Measurements from ENCODE around the gene RAP1A. TPM values are rescaled to one million over a fixed set of nuclear protein-coding genes. Genes with fewer than 3 reads are reported as not detected.

RAP1A gene
- total and polyA plus RNA-seq, 2 donors (not counting 3 experiments of a cell fraction or from before 2014, with no cell fraction given), result 17.8 to 56.4 TPM

DNA sequence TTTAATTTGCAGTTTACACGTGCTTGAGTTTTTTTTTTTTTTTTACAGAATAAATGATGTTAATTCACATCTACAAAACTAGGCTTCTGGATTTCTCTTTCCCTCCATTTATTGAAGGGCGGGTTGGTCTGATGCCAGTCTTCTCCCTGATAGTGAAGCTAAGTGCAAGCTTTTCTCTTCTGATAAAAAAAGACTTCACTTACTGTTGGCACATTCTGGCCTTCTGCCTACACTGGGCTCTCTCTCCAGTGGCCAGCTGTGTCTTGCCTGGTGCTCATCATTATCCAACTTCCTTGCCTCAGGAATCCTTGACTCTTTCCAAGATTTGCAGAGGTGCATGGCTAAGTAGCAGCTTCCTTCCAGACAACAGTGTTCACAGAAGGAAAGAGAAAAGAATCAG is 7.6 kb upstream of the RAP1A start:
- CTCF ChIA-PET, result interaction anchor here (1.1 to 1.6 kb wide), 2 partner anchors 8 to 104 kb away, joined by 5 read pairs; partner anchors contain the start of gene RAP1A

More for the DNA sequence above, 7.6 kb upstream of the RAP1A start:
- FAIRE-seq (no peak), DNase-seq (ENCODE audit: low read depth, low spot score) (no peak)
- Histone ChIP-seq H3K27ac (ENCODE audit: insufficient read depth, low read depth, low read length) (no peak overlapping the region), H3K4me2 (ENCODE audit: insufficient read depth, low read length) (no peak overlapping the region), H3K4me3 (replicated peaks in 1 of 3; ENCODE audit: insufficient read depth in 1 of 3, low read depth in 1 of 3, low read length in 3 of 3) (no peak overlapping the region), H3K79me2 (ENCODE audit: control insufficient read depth, insufficient read depth, low read length) (no peaks in the 10 kb centered on the region), H3K9me3 (replicated peaks; ENCODE audit: control insufficient read depth, insufficient read depth, low read length) (no peaks in the 10 kb centered on the region), H3K4me1 (ENCODE audit: control insufficient read depth, extremely low read depth, insufficient read depth, low read length) (no peaks in the 10 kb centered on the region), H3K27me3 (ENCODE audit: control insufficient read depth in 2 of 2, insufficient read depth in 2 of 2, low read length in 2 of 2) (peaks cover 4 to 8% of the 10 kb centered on the region in 2 experiments), H2AFZ (ENCODE audit: low read depth, low read length) (no peak overlapping the region), H3K9ac (replicated peaks; ENCODE audit: extremely low read depth, insufficient read depth, low read length) (no peak overlapping the region), H3K9me1 (replicated peaks; ENCODE audit: control insufficient read depth, extremely low read depth, insufficient read depth, low read length) (no peaks in the 10 kb centered on the region), H4K20me1 (replicated peaks; ENCODE audit: control insufficient read depth, extremely low read depth, insufficient read depth, low read length) (no peaks in the 10 kb centered on the region), H3K36me3 (ENCODE audit: control insufficient read depth in 2 of 2, extremely low read depth in 1 of 2, insufficient read depth in 2 of 2, low read length in 2 of 2) (no peaks in the 10 kb centered on the region)
- POLR2A ChIA-PET, result no interaction called here
- TF ChIP-seq POLR2AphosphoS5 (IDR thresholded peaks at IDR 0.05; ENCODE audit: insufficient read depth, low read depth, low read length) (no peak), POLR2A (IDR thresholded peaks at IDR 0.05; ENCODE audit: low read depth, low read length) (no peak), GATA2 (IDR thresholded peaks at IDR 0.05; ENCODE audit: insufficient read depth, insufficient read length, low read depth, low read length) (no peak), FOS (IDR thresholded peaks at IDR 0.05; ENCODE audit: borderline replicate concordance, insufficient read depth, low read length) (no peak), MYC (IDR thresholded peaks at IDR 0.05; ENCODE audit: low read depth, low read length) (no peak), JUN (IDR thresholded peaks at IDR 0.05; ENCODE audit: borderline replicate concordance, insufficient read depth, insufficient read length, low read depth) (no peak), EZH2 (IDR thresholded peaks at IDR 0.05; ENCODE audit: borderline replicate concordance, low read depth, low read length, severe bottlenecking) (no peak)
- TF ChIP-seq, protein P1, sequence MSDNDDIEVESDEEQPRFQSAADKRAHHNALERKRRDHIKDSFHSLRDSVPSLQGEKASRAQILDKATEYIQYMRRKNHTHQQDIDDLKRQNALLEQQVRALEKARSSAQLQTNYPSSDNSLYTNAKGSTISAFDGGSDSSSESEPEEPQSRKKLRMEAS (IDR thresholded peaks at IDR 0.05; ENCODE audit: insufficient read depth, insufficient read length), result no peak
- TF ChIP-seq, protein P2, sequence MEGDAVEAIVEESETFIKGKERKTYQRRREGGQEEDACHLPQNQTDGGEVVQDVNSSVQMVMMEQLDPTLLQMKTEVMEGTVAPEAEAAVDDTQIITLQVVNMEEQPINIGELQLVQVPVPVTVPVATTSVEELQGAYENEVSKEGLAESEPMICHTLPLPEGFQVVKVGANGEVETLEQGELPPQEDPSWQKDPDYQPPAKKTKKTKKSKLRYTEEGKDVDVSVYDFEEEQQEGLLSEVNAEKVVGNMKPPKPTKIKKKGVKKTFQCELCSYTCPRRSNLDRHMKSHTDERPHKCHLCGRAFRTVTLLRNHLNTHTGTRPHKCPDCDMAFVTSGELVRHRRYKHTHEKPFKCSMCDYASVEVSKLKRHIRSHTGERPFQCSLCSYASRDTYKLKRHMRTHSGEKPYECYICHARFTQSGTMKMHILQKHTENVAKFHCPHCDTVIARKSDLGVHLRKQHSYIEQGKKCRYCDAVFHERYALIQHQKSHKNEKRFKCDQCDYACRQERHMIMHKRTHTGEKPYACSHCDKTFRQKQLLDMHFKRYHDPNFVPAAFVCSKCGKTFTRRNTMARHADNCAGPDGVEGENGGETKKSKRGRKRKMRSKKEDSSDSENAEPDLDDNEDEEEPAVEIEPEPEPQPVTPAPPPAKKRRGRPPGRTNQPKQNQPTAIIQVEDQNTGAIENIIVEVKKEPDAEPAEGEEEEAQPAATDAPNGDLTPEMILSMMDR (IDR thresholded peaks at IDR 0.05; ENCODE audit: extremely low read depth in 1 of 2, insufficient read depth in 1 of 2, low read depth in 1 of 2, low read length in 2 of 2), result no peak
- no TSS peak for BruUV-seq (replicated peaks)
- dilution Hi-C loops (cut with MboI; ENCODE audit: extremely low pct_ligation_motif_present, low sequenced_read_pairs), result no loop called here
- intact Hi-C loops (cut with micrococcal nuclease), result no loop called here
